GM12873 (cell line): ENCODE data around the gene OR52W1.

Source experiments
- TF ChIP-seq, protein P1 (sequence below): IDR thresholded peaks from 2 replicates; pipeline ENCODE4 v1.5.1; 2012; ENCODE audit warnings: low read depth, mild to moderate bottlenecking, moderate library complexity, low read length, control low read depth; ENCODE audit not compliant: insufficient read depth; ENCODE audit errors: missing control alignments

OR52W1 gene

GRCh38 chr11:6194065-6194581 is 4.9 kb upstream of the OR52W1 start:
- TF ChIP-seq, protein P1, sequence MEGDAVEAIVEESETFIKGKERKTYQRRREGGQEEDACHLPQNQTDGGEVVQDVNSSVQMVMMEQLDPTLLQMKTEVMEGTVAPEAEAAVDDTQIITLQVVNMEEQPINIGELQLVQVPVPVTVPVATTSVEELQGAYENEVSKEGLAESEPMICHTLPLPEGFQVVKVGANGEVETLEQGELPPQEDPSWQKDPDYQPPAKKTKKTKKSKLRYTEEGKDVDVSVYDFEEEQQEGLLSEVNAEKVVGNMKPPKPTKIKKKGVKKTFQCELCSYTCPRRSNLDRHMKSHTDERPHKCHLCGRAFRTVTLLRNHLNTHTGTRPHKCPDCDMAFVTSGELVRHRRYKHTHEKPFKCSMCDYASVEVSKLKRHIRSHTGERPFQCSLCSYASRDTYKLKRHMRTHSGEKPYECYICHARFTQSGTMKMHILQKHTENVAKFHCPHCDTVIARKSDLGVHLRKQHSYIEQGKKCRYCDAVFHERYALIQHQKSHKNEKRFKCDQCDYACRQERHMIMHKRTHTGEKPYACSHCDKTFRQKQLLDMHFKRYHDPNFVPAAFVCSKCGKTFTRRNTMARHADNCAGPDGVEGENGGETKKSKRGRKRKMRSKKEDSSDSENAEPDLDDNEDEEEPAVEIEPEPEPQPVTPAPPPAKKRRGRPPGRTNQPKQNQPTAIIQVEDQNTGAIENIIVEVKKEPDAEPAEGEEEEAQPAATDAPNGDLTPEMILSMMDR = no peak

DNA sequence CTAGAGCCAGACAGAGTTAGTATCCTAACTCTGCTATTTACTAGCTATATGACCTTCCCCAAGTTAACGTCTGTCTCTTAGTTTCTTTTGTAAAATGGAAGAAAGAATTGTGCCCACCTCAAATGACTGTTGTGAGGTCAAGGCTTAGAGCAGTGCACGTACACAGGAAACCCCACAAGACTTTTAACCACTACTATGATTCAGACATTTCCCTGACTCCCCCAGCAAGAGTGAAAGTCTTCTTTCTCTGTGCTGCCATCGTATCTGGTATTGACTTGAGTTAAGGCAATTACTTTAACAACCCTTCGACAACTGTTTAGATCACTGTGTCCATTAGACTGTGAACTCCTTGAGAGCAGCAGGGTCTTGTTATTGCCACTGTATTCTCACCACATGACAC is 2.6 kb upstream of the OR52W1 start:
- TF ChIP-seq, protein P1 = no peak

DNA sequence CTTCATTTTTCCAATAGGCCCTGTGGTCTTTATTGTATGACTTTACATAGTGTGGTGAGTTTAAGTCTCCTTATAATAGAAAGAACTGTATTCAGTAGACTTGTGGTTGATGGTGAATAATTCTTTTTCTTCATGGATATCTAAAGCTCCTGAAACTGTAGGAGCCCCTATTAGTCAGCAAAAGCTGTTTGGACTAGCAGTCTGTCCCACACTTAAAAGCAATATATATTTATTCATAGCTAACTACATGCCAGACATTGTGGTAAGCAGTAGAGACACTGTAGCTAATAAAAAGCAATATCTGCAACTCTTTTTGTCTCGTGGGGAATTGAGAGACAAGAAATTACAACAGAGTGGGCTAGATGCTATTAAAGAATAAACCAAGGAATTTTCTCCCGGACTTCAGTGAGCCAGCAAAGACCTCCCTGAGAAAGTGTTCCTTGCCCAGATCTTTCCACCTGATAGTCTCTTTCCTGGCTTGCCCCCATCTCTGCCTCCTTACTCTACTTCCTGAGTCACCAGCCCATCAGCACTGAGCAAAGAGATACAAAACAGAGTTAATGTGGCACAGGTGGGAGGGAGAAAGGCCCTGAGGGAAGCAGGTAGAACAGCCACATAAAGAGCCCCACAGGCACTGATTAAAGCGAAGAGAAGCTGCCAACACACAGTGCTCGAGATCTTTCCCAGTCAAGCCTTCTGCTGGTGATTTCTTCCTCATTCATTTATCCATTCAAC is 1.4 kb upstream of the OR52W1 start:
- TF ChIP-seq, protein P1 = no peak

GRCh38 chr11:6200975-6201374 is 2.0 kb downstream of the OR52W1 start:
- TF ChIP-seq, protein P1 = no peak

DNA sequence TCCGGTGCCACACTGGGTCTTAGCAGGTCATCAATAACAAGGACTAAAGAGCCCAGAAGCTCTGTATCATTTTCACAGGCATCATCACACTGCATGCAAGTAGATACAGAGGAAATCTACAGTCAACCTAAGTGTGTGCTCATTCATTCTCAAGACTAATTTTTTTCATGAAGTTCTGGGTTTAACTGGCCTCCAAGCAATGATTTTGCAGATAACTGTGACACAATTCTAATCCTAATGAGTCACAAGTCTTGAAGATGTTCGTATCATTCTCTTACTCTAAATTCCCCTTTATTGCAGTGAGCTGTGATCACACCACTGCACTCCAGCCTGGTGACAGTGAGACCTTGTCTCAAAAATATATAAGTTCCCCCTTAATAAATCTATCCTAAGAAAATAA is 2.5 kb downstream of the OR52W1 start:
- TF ChIP-seq, protein P1 = no peak

DNA sequence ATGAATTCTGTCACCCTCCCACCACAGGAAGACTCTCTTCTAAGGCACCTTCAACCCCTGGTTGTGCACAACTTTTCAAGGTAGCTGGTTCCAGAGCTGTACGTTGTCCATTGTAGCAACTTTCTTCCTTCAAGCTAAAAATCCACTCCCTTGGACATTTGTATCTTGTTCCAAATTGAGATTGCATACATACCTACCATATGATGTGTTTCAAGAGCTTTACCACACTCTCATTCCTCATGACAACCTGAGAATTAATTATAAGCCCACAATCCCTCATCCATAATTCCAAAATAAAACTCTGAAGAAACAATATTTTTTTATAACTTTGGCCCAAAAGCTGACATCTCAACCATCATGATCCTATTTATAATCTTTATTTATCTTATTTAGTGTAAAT is 3.0 kb downstream of the OR52W1 start:
- TF ChIP-seq, protein P1 = no peak

DNA sequence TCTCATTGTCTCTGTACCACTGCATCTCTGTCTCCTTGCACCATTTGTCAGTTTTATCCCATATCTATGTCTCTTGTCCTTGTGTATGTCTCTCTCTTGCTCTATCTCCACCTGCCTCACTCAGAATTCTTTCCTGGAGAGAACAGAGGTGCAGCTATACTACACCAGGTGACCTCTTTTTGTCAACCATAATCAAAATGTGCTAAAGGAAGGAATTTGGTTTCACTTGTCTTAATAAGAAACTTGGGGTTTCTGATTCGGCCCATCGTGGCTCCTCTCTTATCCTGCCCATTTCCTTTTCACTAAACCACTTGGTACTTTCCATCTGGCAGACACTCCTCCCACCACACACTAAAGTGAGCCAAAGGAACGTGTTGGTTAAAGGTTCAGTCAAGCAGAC is 4.3 kb downstream of the OR52W1 start:
- TF ChIP-seq, protein P1 = no peak
